ENCODE data around the gene SPOCK2. TPM values are rescaled to one million over a fixed set of nuclear protein-coding genes. Genes with fewer than 3 reads are reported as not detected.

SPOCK2 gene
- total RNA-seq, 1 experiment from 2014 or later = 0.32 TPM

DNA sequence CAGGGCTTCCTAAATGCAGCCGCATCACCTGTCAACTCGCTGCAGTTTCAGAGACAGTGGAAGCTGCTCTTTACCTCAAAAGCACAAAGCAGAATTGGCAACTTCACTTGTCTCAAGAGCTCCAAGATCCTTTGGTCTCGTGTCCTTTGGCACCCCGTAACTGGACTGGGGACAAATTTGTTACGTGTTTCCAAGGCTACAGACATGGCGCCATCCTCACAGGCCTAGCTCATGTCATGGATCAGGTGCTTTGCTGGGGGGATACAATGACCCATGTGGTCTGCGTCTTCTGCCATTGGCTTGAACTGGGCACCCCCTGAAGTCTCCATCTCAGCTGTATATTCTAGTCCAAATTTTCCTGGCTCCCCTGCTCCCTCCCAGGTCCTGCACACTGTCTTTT is 75.6 kb downstream of the SPOCK2 start:
- intact Hi-C loops (cut with micrococcal nuclease; ENCODE audit: unreplicated experiment) = no loop called here
- Histone ChIP-seq H3K36me3 (ENCODE audit: insufficient read depth, low read length, poor library complexity, severe bottlenecking) (no peaks in the 10 kb centered on the region), H3K4me3 (ENCODE audit: low read depth, low read length, poor library complexity, severe bottlenecking) (no peak overlapping the region), H3K27me3 (replicated peaks; ENCODE audit: insufficient read depth, low read depth, low read length, poor library complexity) (no peaks in the 10 kb centered on the region), H3K9me3 (ENCODE audit: low read depth, low read length, poor library complexity, severe bottlenecking) (no peaks in the 10 kb centered on the region), H3K4me1 (ENCODE audit: insufficient read depth, low read length, poor library complexity, severe bottlenecking) (peaks cover 15% of the 10 kb centered on the region), H3K27ac (ENCODE audit: low read depth, low read length, poor library complexity, severe bottlenecking) (no peak overlapping the region)
- DNase-seq (ENCODE audit: low spot score) = no peak
- ChIA-PET CTCF (no interaction called here), POLR2A (ENCODE audit: low non-redundant PET) (no interaction called here)
- BruUV-seq (replicated peaks) = no TSS peak
- no peak for TF ChIP-seq EZH2 (IDR thresholded peaks at IDR 0.05; ENCODE audit: borderline replicate concordance, low read depth, low read length, poor library complexity, severe bottlenecking)
- TF ChIP-seq, protein P1, sequence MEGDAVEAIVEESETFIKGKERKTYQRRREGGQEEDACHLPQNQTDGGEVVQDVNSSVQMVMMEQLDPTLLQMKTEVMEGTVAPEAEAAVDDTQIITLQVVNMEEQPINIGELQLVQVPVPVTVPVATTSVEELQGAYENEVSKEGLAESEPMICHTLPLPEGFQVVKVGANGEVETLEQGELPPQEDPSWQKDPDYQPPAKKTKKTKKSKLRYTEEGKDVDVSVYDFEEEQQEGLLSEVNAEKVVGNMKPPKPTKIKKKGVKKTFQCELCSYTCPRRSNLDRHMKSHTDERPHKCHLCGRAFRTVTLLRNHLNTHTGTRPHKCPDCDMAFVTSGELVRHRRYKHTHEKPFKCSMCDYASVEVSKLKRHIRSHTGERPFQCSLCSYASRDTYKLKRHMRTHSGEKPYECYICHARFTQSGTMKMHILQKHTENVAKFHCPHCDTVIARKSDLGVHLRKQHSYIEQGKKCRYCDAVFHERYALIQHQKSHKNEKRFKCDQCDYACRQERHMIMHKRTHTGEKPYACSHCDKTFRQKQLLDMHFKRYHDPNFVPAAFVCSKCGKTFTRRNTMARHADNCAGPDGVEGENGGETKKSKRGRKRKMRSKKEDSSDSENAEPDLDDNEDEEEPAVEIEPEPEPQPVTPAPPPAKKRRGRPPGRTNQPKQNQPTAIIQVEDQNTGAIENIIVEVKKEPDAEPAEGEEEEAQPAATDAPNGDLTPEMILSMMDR (conservative IDR thresholded peaks at IDR 0.05; ENCODE audit: low read depth, low read length) = no peak

DNA sequence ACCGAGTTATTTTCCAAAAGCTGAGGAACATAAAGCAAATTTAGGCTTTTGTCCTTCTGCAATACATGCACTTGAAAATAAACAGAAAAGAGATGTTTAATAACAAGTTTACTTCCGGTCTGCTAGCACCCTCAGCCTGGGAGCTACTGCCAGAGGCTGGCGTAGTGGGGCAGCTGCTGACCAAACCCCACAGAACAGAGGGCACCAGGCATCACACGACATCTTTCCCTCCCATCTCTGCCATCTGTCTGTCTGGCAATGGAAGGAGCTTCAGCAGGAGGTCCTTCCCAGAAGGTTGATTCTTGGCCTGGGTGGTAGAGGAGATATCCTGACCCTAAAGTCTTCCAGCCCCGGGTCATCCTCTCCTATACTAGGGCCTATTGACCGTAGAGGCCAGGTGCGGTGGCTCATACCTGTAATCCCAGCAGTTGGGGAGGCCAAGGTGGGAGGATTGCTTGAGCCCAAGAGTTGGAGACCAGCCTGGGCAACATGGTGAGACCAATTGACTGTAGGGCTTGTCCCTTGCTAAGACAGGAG is 76.3 kb downstream of the SPOCK2 start:
- Histone ChIP-seq H3K9me3 (ENCODE audit: low read depth, low read length, poor library complexity, severe bottlenecking) (no peaks in the 10 kb centered on the region), H3K4me3 (ENCODE audit: low read depth, low read length, poor library complexity, severe bottlenecking) (no peak overlapping the region), H3K27me3 (replicated peaks; ENCODE audit: insufficient read depth, low read depth, low read length, poor library complexity) (no peaks in the 10 kb centered on the region), H3K36me3 (ENCODE audit: insufficient read depth, low read length, poor library complexity, severe bottlenecking) (no peaks in the 10 kb centered on the region), H3K27ac (ENCODE audit: low read depth, low read length, poor library complexity, severe bottlenecking) (no peak overlapping the region), H3K4me1 (ENCODE audit: insufficient read depth, low read length, poor library complexity, severe bottlenecking) (peaks cover 15% of the 10 kb centered on the region)
- TF ChIP-seq, protein P1 (conservative IDR thresholded peaks at IDR 0.05; ENCODE audit: low read depth, low read length) = no peak
- TF ChIP-seq EZH2 (IDR thresholded peaks at IDR 0.05; ENCODE audit: borderline replicate concordance, low read depth, low read length, poor library complexity, severe bottlenecking) = no peak
- BruUV-seq (replicated peaks) = no TSS peak
- ChIA-PET POLR2A (ENCODE audit: low non-redundant PET) (no interaction called here), CTCF (no interaction called here)
- intact Hi-C loops (cut with micrococcal nuclease; ENCODE audit: unreplicated experiment) = no loop called here
- DNase-seq (ENCODE audit: low spot score) = no peak

DNA sequence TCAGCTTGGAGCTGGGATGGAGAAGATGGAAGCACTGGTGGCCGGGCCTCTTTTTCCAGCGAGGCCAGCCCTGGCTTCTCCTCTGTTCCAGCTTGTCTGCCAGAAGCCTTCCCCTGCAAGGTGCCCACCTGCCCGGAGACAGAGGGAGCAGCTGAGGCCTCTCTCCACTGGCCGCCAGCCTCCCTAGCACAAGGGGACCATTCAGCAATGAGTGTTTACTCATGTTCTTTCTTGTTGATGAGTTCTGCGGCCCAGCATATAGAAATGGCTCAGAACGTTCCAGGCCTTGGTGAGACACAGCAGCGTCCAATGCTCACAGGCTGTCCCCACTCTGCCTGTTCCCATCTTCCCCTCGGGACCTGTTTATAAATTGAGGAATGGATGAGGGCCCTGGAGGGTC is 76.9 kb downstream of the SPOCK2 start:
- intact Hi-C loops (cut with micrococcal nuclease; ENCODE audit: unreplicated experiment) = no loop called here
- Histone ChIP-seq H3K4me1 (ENCODE audit: insufficient read depth, low read length, poor library complexity, severe bottlenecking) (peaks cover 15% of the 10 kb centered on the region), H3K9me3 (ENCODE audit: low read depth, low read length, poor library complexity, severe bottlenecking) (no peaks in the 10 kb centered on the region), H3K27me3 (replicated peaks; ENCODE audit: insufficient read depth, low read depth, low read length, poor library complexity) (no peaks in the 10 kb centered on the region), H3K36me3 (ENCODE audit: insufficient read depth, low read length, poor library complexity, severe bottlenecking) (no peaks in the 10 kb centered on the region), H3K4me3 (ENCODE audit: low read depth, low read length, poor library complexity, severe bottlenecking) (no peak overlapping the region), H3K27ac (ENCODE audit: low read depth, low read length, poor library complexity, severe bottlenecking) (no peak overlapping the region)
- no TSS peak for BruUV-seq (replicated peaks)
- DNase-seq (ENCODE audit: low spot score) = no peak
- CTCF ChIA-PET = no interaction called here
- POLR2A ChIA-PET (ENCODE audit: low non-redundant PET) = no interaction called here
- TF ChIP-seq, protein P1 (conservative IDR thresholded peaks at IDR 0.05; ENCODE audit: low read depth, low read length) = no peak
- TF ChIP-seq EZH2 (IDR thresholded peaks at IDR 0.05; ENCODE audit: borderline replicate concordance, low read depth, low read length, poor library complexity, severe bottlenecking) = no peak
